ENCODE measurements around the gene ZEB2.

DNA sequence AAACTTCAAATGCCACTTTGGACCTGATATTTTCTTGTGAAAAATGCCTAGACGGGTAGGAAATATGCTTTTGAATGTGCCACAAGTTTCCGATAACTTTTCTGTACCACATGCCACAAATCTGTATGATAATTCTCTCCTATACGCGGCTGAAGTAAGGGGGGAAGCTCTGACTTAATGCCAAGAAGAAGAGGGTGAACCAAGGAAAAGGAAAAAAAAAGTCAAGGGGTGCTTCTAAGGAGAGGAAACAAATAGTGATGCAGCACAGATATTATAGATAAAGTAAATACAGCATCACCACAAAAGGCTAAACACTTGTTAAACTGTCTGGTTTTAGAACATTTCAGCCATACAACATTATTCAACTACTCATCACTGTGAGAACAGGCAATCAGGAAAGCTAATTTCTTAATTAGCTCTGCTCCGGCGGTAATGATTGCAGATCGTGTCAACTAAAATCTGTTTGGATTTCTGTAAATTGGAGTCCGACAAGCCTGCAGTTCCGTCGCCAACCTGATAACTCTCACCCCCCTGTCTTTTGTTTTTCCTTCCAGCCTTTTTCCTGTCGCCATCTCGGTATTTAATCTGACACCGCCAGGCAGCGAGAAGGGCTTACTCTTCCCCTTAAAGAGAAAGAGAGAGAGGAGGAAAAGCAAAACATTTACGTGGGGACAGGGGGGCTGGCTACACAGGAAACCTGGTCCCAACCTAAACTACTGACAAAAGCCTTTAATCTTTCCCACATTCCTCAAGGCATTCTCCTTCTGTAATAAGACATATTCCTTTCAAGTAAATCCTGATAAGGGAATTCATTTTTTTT lies 67.5 kb downstream of the ZEB2 start:
- no peak for TF ChIP-seq SYNCRIP (IDR thresholded peaks at IDR 0.05; ENCODE audit: insufficient read depth, low read depth, low read length)
- no peak for TF ChIP-seq ESRRA (CRISPR knock-in tag; IDR thresholded peaks at IDR 0.05; ENCODE audit: low read depth)
- TF ChIP-seq, protein P1, sequence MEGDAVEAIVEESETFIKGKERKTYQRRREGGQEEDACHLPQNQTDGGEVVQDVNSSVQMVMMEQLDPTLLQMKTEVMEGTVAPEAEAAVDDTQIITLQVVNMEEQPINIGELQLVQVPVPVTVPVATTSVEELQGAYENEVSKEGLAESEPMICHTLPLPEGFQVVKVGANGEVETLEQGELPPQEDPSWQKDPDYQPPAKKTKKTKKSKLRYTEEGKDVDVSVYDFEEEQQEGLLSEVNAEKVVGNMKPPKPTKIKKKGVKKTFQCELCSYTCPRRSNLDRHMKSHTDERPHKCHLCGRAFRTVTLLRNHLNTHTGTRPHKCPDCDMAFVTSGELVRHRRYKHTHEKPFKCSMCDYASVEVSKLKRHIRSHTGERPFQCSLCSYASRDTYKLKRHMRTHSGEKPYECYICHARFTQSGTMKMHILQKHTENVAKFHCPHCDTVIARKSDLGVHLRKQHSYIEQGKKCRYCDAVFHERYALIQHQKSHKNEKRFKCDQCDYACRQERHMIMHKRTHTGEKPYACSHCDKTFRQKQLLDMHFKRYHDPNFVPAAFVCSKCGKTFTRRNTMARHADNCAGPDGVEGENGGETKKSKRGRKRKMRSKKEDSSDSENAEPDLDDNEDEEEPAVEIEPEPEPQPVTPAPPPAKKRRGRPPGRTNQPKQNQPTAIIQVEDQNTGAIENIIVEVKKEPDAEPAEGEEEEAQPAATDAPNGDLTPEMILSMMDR (CRISPR knock-in tag; IDR thresholded peaks at IDR 0.05), result no peak
- TF ChIP-seq, protein P2, sequence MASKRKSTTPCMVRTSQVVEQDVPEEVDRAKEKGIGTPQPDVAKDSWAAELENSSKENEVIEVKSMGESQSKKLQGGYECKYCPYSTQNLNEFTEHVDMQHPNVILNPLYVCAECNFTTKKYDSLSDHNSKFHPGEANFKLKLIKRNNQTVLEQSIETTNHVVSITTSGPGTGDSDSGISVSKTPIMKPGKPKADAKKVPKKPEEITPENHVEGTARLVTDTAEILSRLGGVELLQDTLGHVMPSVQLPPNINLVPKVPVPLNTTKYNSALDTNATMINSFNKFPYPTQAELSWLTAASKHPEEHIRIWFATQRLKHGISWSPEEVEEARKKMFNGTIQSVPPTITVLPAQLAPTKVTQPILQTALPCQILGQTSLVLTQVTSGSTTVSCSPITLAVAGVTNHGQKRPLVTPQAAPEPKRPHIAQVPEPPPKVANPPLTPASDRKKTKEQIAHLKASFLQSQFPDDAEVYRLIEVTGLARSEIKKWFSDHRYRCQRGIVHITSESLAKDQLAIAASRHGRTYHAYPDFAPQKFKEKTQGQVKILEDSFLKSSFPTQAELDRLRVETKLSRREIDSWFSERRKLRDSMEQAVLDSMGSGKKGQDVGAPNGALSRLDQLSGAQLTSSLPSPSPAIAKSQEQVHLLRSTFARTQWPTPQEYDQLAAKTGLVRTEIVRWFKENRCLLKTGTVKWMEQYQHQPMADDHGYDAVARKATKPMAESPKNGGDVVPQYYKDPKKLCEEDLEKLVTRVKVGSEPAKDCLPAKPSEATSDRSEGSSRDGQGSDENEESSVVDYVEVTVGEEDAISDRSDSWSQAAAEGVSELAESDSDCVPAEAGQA (IDR thresholded peaks at IDR 0.05; ENCODE audit: low read depth), result no peak
- TF ChIP-seq, protein P2 (CRISPR knock-in tag; IDR thresholded peaks at IDR 0.05; ENCODE audit: borderline replicate concordance), result no peak
- no peak for TF ChIP-seq U2AF2 (IDR thresholded peaks at IDR 0.05; ENCODE audit: low read depth, low read length)
- TF ChIP-seq CEBPG (CRISPR knock-in tag; IDR thresholded peaks at IDR 0.05), result no peak
- no peak for TF ChIP-seq TCF12 (IDR thresholded peaks at IDR 0.05)
- no peak for TF ChIP-seq TCF12 (CRISPR knock-in tag; IDR thresholded peaks at IDR 0.05)
- TF ChIP-seq, protein P3, sequence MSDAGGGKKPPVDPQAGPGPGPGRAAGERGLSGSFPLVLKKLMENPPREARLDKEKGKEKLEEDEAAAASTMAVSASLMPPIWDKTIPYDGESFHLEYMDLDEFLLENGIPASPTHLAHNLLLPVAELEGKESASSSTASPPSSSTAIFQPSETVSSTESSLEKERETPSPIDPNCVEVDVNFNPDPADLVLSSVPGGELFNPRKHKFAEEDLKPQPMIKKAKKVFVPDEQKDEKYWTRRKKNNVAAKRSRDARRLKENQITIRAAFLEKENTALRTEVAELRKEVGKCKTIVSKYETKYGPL (CRISPR knock-in tag; IDR thresholded peaks at IDR 0.05), result no peak
- no peak for TF ChIP-seq POLR2A (IDR thresholded peaks at IDR 0.05; ENCODE audit: insufficient read depth in 1 of 2, low read depth in 2 of 2, low read length in 2 of 2)
- no peak for TF ChIP-seq SMAD9 (CRISPR knock-in tag; IDR thresholded peaks at IDR 0.05)
- TF ChIP-seq CREM (IDR thresholded peaks at IDR 0.05), result no peak
- TF ChIP-seq CREM (CRISPR knock-in tag; IDR thresholded peaks at IDR 0.05), result no peak
- TF ChIP-seq TARDBP (CRISPR knock-in tag; IDR thresholded peaks at IDR 0.05), result no peak
- TF ChIP-seq, protein P4, sequence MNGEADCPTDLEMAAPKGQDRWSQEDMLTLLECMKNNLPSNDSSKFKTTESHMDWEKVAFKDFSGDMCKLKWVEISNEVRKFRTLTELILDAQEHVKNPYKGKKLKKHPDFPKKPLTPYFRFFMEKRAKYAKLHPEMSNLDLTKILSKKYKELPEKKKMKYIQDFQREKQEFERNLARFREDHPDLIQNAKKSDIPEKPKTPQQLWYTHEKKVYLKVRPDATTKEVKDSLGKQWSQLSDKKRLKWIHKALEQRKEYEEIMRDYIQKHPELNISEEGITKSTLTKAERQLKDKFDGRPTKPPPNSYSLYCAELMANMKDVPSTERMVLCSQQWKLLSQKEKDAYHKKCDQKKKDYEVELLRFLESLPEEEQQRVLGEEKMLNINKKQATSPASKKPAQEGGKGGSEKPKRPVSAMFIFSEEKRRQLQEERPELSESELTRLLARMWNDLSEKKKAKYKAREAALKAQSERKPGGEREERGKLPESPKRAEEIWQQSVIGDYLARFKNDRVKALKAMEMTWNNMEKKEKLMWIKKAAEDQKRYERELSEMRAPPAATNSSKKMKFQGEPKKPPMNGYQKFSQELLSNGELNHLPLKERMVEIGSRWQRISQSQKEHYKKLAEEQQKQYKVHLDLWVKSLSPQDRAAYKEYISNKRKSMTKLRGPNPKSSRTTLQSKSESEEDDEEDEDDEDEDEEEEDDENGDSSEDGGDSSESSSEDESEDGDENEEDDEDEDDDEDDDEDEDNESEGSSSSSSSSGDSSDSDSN (CRISPR knock-in tag; IDR thresholded peaks at IDR 0.05), result no peak
- no peak for TF ChIP-seq JUNB (CRISPR knock-in tag; IDR thresholded peaks at IDR 0.05; ENCODE audit: borderline replicate concordance)

Data from HepG2 (cell line).